ENCODE results near the gene XRCC6.
"Not testable (repeated sequence)": the region's sequence is repeated elsewhere in the genome, so short reads cannot be mapped to it uniquely, and the experiment has no call there.

Gene XRCC6

GRCh38 chr22:41656556-41656955 is 35.5 kb downstream of the XRCC6 start:
- TF ChIP-seq, protein P1, sequence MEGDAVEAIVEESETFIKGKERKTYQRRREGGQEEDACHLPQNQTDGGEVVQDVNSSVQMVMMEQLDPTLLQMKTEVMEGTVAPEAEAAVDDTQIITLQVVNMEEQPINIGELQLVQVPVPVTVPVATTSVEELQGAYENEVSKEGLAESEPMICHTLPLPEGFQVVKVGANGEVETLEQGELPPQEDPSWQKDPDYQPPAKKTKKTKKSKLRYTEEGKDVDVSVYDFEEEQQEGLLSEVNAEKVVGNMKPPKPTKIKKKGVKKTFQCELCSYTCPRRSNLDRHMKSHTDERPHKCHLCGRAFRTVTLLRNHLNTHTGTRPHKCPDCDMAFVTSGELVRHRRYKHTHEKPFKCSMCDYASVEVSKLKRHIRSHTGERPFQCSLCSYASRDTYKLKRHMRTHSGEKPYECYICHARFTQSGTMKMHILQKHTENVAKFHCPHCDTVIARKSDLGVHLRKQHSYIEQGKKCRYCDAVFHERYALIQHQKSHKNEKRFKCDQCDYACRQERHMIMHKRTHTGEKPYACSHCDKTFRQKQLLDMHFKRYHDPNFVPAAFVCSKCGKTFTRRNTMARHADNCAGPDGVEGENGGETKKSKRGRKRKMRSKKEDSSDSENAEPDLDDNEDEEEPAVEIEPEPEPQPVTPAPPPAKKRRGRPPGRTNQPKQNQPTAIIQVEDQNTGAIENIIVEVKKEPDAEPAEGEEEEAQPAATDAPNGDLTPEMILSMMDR (IDR thresholded peaks at IDR 0.05; ENCODE audit: low read depth, low read length) = no peak
- H3K4me3 ChIP-seq (ENCODE audit: low read depth, low read length) = no peak overlapping the region

DNA sequence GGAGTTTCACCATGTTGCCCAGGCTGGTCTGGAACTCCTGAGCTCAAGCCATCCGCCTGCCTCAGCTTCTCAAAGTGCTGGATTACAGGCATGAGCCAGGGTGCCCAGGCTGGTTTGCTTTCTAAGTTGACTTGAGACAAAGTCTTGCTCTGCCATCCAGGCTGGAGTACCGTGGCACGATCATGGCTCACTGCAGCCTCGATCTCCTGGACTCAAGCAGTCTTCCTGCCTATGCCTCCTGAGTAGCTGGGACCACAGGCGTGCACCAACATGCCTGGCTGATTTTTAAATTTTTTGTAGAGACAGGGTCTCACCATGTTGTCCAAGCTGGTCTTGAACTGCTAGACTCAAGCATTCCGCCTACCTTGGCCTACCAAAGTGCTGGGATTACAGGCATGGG is 36.6 kb downstream of the XRCC6 start:
- H3K4me3 ChIP-seq (ENCODE audit: low read depth, low read length) = no peak overlapping the region
- TF ChIP-seq, protein P1 (IDR thresholded peaks at IDR 0.05; ENCODE audit: low read depth, low read length) = no peak

DNA sequence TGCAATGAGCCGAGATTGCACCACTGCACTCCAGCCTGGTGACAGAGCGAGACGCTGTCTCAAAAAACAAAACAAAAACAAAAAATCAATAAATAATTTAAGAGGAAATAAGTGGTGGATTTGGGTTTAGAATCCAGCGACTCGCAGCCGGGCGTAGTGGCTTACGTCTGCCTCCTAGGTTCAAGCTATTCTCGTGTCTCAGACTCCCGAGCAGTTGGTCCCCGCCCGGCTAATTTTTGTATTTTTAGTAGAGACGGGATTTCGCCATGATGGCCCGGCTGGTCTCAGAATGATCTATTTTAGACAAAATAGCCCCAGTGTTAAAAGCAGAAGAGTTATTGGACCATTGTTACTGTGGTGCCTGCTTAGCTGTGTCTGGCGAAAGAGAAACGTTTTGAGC is 37.8 kb downstream of the XRCC6 start:
- no peak overlapping the region for H3K4me3 ChIP-seq (ENCODE audit: low read depth, low read length)
- TF ChIP-seq, protein P1 (IDR thresholded peaks at IDR 0.05; ENCODE audit: low read depth, low read length) = no peak

GRCh38 chr22:41659941-41660340 is 38.8 kb downstream of the XRCC6 start:
- TF ChIP-seq, protein P1 (IDR thresholded peaks at IDR 0.05; ENCODE audit: low read depth, low read length) = no peak

DNA sequence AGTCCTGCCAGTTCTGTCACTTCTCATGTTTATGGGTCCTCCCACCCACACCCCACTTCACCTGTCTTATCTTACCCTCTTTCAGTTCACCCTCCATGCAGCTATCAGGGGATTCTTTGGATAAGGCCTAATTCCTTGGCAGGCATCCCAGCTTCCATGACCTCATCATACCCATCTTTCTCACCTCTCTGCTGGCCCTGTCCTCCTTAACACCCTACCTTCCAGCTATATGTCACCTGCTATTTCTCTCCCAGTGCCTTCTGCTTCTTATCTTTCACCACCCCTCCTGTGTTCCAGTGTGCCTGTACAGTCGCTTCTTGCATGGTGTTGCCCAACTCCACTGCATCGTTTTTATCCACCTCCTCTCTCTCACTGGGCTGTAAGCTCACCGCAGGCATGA is 39.3 kb downstream of the XRCC6 start:
- TF ChIP-seq, protein P1 (IDR thresholded peaks at IDR 0.05; ENCODE audit: low read depth, low read length) = no peak
- H3K4me3 ChIP-seq (ENCODE audit: low read depth, low read length) = no peak overlapping the region

More at GRCh38 chr22:41659941-41660340, 38.8 kb downstream of the XRCC6 start:
- H3K4me3 ChIP-seq (ENCODE audit: low read depth, low read length) = no peak overlapping the region

- H3K4me3 ChIP-seq (ENCODE audit: low read depth, low read length) = no peak overlapping the region
- TF ChIP-seq, protein P1 (IDR thresholded peaks at IDR 0.05; ENCODE audit: low read depth, low read length) = no peak
Measured at GRCh38 chr22:41661088-41661487, 40.0 kb downstream of the XRCC6 start.

GRCh38 chr22:41661713-41662112 is 40.6 kb downstream of the XRCC6 start:
- TF ChIP-seq, protein P1 (IDR thresholded peaks at IDR 0.05; ENCODE audit: low read depth, low read length) = no peak

DNA sequence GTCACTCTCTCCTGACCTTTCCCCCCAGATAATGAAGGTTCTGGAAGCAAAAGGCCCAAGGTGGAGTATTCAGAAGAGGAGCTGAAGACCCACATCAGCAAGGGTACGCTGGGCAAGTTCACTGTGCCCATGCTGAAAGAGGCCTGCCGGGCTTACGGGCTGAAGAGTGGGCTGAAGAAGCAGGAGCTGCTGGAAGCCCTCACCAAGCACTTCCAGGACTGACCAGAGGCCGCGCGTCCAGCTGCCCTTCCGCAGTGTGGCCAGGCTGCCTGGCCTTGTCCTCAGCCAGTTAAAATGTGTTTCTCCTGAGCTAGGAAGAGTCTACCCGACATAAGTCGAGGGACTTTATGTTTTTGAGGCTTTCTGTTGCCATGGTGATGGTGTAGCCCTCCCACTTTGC is 42.5 kb downstream of the XRCC6 start:
- H3K4me3 ChIP-seq (ENCODE audit: low read depth, low read length) = not testable (repeated sequence)

More at GRCh38 chr22:41661713-41662112, 40.6 kb downstream of the XRCC6 start:
- H3K4me3 ChIP-seq (ENCODE audit: low read depth, low read length) = no peak overlapping the region

Data from WI38 (cell line).